ENCODE measurements around the gene ZNF541.

Gene ZNF541

DNA sequence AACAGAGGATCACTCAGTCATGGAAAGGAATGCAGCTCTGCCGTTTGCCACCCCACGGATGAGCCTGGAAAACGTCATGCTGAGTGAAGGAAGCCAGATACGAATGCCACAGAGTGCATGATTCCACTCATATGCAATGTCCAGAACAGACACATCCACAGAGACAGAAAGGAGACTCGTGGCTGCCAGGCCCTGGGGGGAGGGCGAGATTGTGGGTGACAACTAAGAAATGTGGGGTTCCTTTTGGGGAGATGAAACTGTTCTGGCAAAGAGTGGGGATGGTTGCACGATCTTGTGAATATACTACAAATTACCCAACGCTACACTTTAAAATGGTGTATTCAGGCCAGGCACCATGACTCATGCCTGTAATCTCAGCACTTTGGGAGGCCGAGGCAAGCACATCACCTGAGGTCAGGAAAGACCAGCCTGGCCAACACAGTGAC is 30.9 kb downstream of the ZNF541 start:
- Mint-ChIP-seq H3K27ac (no peak overlapping the region), H3K4me3 (no peak overlapping the region), H3K4me1 (no peaks in the 10 kb centered on the region), H3K9me3 (no peaks in the 10 kb centered on the region), H3K36me3 (no peaks in the 10 kb centered on the region), H3K27me3 (peaks cover 18% of the 10 kb centered on the region)
- DNase-seq (ENCODE audit: low spot score in 2 of 2) (no peak), ATAC-seq (ENCODE audit: low read depth) (no peak)

GRCh38 chr19:47541518-47541917 is 31.4 kb downstream of the ZNF541 start:
- peak; percentile 69 for ATAC-seq (ENCODE audit: low read depth)
- no peak for DNase-seq (ENCODE audit: low spot score in 2 of 2)
- H3K4me3 Mint-ChIP-seq: no peak overlapping the region
- peaks cover 19% of the 10 kb centered on the region for H3K27me3 Mint-ChIP-seq
- no peaks in the 10 kb centered on the region for H3K36me3 Mint-ChIP-seq
- H3K27ac Mint-ChIP-seq: no peak overlapping the region
- H3K9me3 Mint-ChIP-seq: no peaks in the 10 kb centered on the region
- H3K4me1 Mint-ChIP-seq: no peaks in the 10 kb centered on the region

DNA sequence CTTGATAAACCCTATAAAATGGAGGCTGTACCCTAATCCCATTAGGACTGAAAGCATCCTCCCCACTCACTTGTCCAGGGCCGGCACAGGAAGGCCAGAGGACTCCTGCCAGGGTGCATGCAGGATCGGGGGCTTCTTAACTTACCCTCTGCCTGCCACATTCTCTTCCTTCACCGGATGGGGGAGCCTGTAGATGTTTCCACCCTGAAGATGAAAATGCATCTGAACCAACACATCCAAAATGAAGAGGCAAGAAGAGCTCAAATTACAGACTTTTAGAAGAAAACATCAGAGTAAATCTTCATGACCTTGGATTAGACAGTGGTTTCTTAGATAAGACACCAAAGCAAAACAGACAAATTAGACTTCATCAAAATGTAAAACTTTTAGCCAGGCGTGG is 32.2 kb downstream of the ZNF541 start:
- Mint-ChIP-seq H3K4me3 (no peak overlapping the region), H3K9me3 (no peaks in the 10 kb centered on the region), H3K27ac (no peak overlapping the region), H3K27me3 (peaks cover 19% of the 10 kb centered on the region), H3K4me1 (no peaks in the 10 kb centered on the region), H3K36me3 (no peaks in the 10 kb centered on the region)
- ATAC-seq (ENCODE audit: low read depth) (no peak), DNase-seq (ENCODE audit: low spot score in 2 of 2) (no peak)

- H3K4me3 Mint-ChIP-seq: no peak overlapping the region
- H3K27ac Mint-ChIP-seq: no peak overlapping the region
- peaks cover 19% of the 10 kb centered on the region for H3K27me3 Mint-ChIP-seq
- no peaks in the 10 kb centered on the region for H3K9me3 Mint-ChIP-seq
- no peaks in the 10 kb centered on the region for H3K4me1 Mint-ChIP-seq
- DNase-seq (ENCODE audit: low spot score in 2 of 2): no peak
- no peaks in the 10 kb centered on the region for H3K36me3 Mint-ChIP-seq
- ATAC-seq (ENCODE audit: low read depth): no peak
These were observed 33.1 kb downstream of the ZNF541 start for GRCh38 chr19:47539747-47540311.

- peaks cover 16% of the 10 kb centered on the region for H3K27me3 Mint-ChIP-seq
- H3K4me1 Mint-ChIP-seq: no peaks in the 10 kb centered on the region
- no peaks in the 10 kb centered on the region for H3K9me3 Mint-ChIP-seq
- no peak overlapping the region for H3K27ac Mint-ChIP-seq
- ATAC-seq (ENCODE audit: low read depth) (no peak), DNase-seq (ENCODE audit: low spot score in 2 of 2) (no peak)
- H3K4me3 Mint-ChIP-seq: no peak overlapping the region
- H3K36me3 Mint-ChIP-seq: no peaks in the 10 kb centered on the region
These were observed 34.1 kb downstream of the ZNF541 start for GRCh38 chr19:47538812-47539211.

- no peaks in the 10 kb centered on the region for H3K9me3 Mint-ChIP-seq
- no peak overlapping the region for H3K4me3 Mint-ChIP-seq
- H3K4me1 Mint-ChIP-seq: no peaks in the 10 kb centered on the region
- no peak overlapping the region for H3K27ac Mint-ChIP-seq
- ATAC-seq (ENCODE audit: low read depth) (no peak), DNase-seq (ENCODE audit: low spot score in 2 of 2) (no peak)
- H3K27me3 Mint-ChIP-seq: peaks cover 14% of the 10 kb centered on the region
- no peaks in the 10 kb centered on the region for H3K36me3 Mint-ChIP-seq
These were observed 35.5 kb downstream of the ZNF541 start for GRCh38 chr19:47537493-47537892.

GRCh38 chr19:47534628-47535027 is 38.3 kb downstream of the ZNF541 start:
- ATAC-seq (ENCODE audit: low read depth) (no peak), DNase-seq (ENCODE audit: low spot score in 2 of 2) (no peak)
- H3K4me3 Mint-ChIP-seq: no peak overlapping the region
- no peaks in the 10 kb centered on the region for H3K36me3 Mint-ChIP-seq
- H3K27ac Mint-ChIP-seq: no peak overlapping the region
- no peaks in the 10 kb centered on the region for H3K4me1 Mint-ChIP-seq
- no peaks in the 10 kb centered on the region for H3K9me3 Mint-ChIP-seq
- H3K27me3 Mint-ChIP-seq: peaks cover 8% of the 10 kb centered on the region

DNA sequence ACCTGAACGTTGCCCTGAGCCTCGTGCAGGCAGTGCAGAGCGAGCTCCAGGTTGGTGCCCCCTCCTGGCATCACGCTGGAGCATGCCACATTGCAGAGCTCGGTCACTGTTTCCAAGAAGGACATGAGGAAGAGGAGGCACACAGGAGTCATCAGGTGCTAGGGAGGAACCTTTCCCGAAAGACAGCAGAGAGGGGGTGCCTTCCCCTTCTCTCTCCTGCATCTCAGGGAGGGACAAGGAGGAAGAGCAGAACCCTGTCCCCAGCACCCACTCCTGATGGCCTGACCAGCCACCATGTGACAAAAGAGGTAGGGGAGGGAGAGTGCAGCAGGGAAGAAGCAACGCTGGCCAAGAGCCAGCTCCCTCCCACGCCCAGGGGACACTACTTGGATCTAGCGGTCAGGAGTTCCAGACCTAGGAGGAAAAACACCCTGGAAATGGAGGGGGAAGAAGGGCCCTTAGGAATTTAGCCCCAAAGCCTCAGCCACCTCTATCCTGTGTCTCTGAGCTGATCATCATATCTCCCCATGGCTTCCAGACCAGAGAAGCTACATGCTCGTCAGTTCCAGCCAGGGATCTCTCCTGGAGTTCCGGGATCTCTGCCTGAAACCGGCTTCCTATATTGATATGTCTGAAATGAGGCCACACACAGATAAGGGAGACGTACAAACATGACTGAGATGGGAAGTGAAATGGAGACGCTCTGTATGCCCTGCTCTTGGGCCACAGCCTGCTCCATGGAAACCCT is 41.1 kb downstream of the ZNF541 start:
- DNase-seq (ENCODE audit: low spot score in 2 of 2) (no peak), ATAC-seq (ENCODE audit: low read depth) (no peak)
- Mint-ChIP-seq H3K4me1 (no peaks in the 10 kb centered on the region), H3K36me3 (no peaks in the 10 kb centered on the region), H3K27me3 (peaks cover 4% of the 10 kb centered on the region), H3K9me3 (no peaks in the 10 kb centered on the region), H3K4me3 (no peak overlapping the region), H3K27ac (no peak overlapping the region)

DNA sequence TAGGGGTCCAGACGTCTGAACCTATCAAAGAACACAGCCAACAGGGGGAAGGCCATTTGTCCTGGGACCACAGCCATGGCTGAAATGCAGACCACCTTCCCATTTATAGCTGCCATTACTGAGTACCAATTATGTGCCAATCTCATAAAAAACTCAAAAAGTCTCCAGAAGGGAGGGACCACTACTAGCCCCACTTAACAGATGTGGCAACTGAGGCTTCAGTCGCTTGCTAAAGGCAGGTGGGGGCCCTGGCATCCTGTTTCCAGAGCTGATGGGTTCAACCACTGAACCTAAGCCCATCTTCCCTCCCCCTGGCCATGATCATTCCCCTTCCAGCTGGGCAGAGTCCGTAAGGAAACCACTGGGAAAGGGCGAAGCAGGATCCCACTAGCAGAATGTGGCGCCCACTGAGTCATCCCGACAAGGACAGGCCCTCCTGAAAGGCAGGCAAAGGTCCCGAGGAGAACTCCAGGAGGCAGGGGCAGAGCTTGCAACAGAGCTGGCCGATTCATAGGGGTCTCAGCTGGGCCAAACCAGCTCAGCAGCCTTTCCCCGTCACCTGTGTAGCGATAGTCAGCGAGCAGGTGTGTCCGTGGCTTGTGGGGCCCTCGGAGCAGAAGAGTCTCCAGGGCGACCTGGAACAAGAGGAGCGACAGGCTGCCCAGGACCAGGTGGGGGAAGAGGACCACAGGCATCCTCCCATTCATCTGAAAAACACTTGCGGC is 43.8 kb downstream of the ZNF541 start:
- H3K27me3 Mint-ChIP-seq: peaks cover 8% of the 10 kb centered on the region
- no peaks in the 10 kb centered on the region for H3K36me3 Mint-ChIP-seq
- H3K9me3 Mint-ChIP-seq: no peaks in the 10 kb centered on the region
- no peak overlapping the region for H3K27ac Mint-ChIP-seq
- H3K4me3 Mint-ChIP-seq: no peak overlapping the region
- ATAC-seq (ENCODE audit: low read depth) (no peak), DNase-seq (ENCODE audit: low spot score in 2 of 2) (no peak)
- no peaks in the 10 kb centered on the region for H3K4me1 Mint-ChIP-seq

DNA sequence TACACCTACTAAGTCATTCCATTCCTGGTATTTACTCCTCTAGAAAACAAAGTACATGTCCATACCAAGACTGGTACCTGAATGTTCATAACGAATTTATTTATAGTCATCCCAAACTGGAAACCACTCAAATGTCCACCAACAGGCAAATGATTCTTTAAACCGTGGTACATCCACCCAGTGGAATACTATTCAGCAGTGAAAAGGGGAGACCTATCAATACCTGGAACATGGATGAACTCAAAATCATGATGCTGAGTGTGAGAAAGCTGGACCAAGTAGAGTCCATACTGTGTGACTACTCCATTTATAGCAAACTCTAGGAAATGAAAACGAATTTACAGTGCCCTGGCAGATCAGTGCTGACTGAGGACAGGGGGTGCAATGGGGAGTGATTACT is 46.1 kb downstream of the ZNF541 start:
- Mint-ChIP-seq H3K27ac (no peak overlapping the region), H3K9me3 (no peaks in the 10 kb centered on the region), H3K36me3 (no peaks in the 10 kb centered on the region), H3K27me3 (peaks cover 18% of the 10 kb centered on the region), H3K4me3 (no peak overlapping the region), H3K4me1 (no peaks in the 10 kb centered on the region)
- DNase-seq (ENCODE audit: low spot score in 2 of 2) (no peak), ATAC-seq (ENCODE audit: low read depth) (no peak)

DNA sequence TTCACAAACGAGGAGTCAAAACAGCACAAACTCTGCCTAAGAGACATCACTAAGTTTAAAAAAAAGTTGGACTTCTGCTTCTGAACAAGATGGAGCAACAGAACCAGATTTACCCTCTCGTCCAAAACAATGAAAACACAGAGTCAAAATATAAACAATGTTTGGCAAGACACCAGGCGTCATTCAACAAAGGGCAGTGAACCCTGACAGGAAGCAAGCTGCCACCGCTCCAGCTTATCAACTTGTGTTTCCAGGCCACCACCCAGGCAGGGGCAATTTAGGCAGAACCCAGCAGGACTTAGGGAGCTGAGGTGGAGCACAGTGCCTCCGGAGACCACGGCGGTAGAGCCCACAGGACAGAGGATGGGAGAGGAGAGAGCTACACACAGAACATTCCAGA is 49.5 kb downstream of the ZNF541 start:
- H3K36me3 Mint-ChIP-seq: no peaks in the 10 kb centered on the region
- H3K27me3 Mint-ChIP-seq: peaks cover 26% of the 10 kb centered on the region
- no peak overlapping the region for H3K4me3 Mint-ChIP-seq
- H3K27ac Mint-ChIP-seq: no peak overlapping the region
- DNase-seq (ENCODE audit: low spot score in 2 of 2): no peak
- no peaks in the 10 kb centered on the region for H3K9me3 Mint-ChIP-seq
- peaks cover 5% of the 10 kb centered on the region for H3K4me1 Mint-ChIP-seq
- ATAC-seq (ENCODE audit: low read depth): no peak

Data from memory B cell (primary cell).